Heart left ventricle (tissue), 13 donors: Measurements from ENCODE around the gene CYTIP.

Source experiments
- POLR2A ChIP-seq, 2 donors: fragments of 450-650 bp; IDR thresholded peaks; one replicate each; pipeline ENCODE4 v1.6.1; 2017; ENCODE audit warnings: antibody characterized with exemption in 2 of 2, mild to moderate bottlenecking in 2 of 2, moderate library complexity in 2 of 2
- TF ChIP-seq, protein P1 (sequence below), 12 donors: fragments of 200-600 bp; sonication (generic) in 4 of 12; IDR thresholded peaks; one replicate each; pipeline versions ENCODE4 v1.5.0 to v1.8.0; 2018 to 2022; ENCODE audit warnings: antibody characterized with exemption in 12 of 12, mild to moderate bottlenecking in 5 of 12
- donor health status: ischemic (EF 13 %, LVEDD 7.1; RV severe dilation, severe dysfunction).
- donor health status: DM: no; HTN: yes; CAD: no.
- donor health status: DM: no; HTN: no; CAD: no.
- donor health status: ischemic (EF 25% LVEDD 6.9; RV normal size, moderate dysfunction).
- donor health status: ischemic (EF 25% LVEDD 5.7; RV mildly dilated, moderate dysfunction).
- donor health status: ischemic (EF 35%, LVEDD 5.7; RV mildly dilated, moderate dysfunction).
- donor health status: nonischemic (EF 11% LVEDD 7.7; RV severe dilation, severe dysfunction).
- donor health status: DM: yes; HTN: yes; CAD: no.
- donor health status: PGD.
- donor health status: ischemic (EF 29% LVEDD 5.4; RV normal size, mild dysfunction).
- donor health status: nonischemic (EF 23%, LVEDD 6.1; RV moderate dilation, normal function).

DNA sequence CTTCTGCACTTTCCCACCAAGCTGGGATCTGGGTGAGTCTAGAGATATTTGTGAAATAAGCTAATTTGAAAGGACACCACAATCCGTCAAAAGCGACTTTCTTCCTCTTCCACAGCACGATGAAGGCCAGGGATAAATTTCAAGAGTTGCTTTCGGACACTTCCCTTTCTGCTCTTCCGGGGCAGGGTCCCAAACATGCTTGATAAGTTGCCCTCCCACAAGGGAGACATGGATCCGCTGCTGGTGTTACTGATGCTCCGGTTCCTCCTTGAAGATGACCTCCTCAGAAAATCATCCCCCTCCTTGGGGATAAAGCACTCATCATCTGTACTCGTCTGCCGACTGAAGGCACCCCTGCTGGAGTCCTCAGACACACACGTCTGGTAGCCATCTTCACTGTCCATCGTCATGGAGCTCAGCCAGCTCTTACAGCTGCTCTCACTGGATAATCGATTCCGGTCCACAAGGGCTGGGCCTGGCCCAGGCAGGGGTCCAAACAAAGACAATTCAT, 28.2 kb downstream of the CYTIP start:
- TF ChIP-seq, protein P1, sequence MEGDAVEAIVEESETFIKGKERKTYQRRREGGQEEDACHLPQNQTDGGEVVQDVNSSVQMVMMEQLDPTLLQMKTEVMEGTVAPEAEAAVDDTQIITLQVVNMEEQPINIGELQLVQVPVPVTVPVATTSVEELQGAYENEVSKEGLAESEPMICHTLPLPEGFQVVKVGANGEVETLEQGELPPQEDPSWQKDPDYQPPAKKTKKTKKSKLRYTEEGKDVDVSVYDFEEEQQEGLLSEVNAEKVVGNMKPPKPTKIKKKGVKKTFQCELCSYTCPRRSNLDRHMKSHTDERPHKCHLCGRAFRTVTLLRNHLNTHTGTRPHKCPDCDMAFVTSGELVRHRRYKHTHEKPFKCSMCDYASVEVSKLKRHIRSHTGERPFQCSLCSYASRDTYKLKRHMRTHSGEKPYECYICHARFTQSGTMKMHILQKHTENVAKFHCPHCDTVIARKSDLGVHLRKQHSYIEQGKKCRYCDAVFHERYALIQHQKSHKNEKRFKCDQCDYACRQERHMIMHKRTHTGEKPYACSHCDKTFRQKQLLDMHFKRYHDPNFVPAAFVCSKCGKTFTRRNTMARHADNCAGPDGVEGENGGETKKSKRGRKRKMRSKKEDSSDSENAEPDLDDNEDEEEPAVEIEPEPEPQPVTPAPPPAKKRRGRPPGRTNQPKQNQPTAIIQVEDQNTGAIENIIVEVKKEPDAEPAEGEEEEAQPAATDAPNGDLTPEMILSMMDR (IDR thresholded peaks at IDR 0.05) = no peak
- no peak for TF ChIP-seq POLR2A (IDR thresholded peaks at IDR 0.05)
